Muscle layer of colon (tissue), 2 donors: ENCODE data around the gene SOCS6.

Experiments used
- H3K27ac ChIP-seq: one replicate; pipeline ENCODE4 v1.7.0; 2013; ENCODE audit warnings: low read depth, mild to moderate bottlenecking, low read length, moderate library complexity
- H3K27me3 ChIP-seq, 2 donors: one replicate each; pipeline ENCODE4 v1.7.0; 2013; ENCODE audit warnings: low read length in 2 of 2, mild to moderate bottlenecking in 2 of 2; ENCODE audit not compliant: insufficient read depth in 2 of 2, control insufficient read depth in 1 of 2
- H3K36me3 ChIP-seq: one replicate; pipeline ENCODE4 v1.7.0; 2013; ENCODE audit warnings: mild to moderate bottlenecking, low read length; ENCODE audit not compliant: insufficient read depth
- H3K4me1 ChIP-seq: one replicate; pipeline ENCODE4 v1.7.0; 2013; ENCODE audit warnings: mild to moderate bottlenecking, low read length; ENCODE audit not compliant: insufficient read depth
- H3K4me3 ChIP-seq, 2 donors: one replicate each; pipeline ENCODE4 v1.7.0; 2013; ENCODE audit warnings: low read length in 2 of 2, low read depth in 1 of 2, mild to moderate bottlenecking in 1 of 2, moderate library complexity in 1 of 2
- H3K9ac ChIP-seq: one replicate; pipeline ENCODE4 v1.7.0; 2013; ENCODE audit warnings: low read length
- H3K9me3 ChIP-seq: one replicate; pipeline ENCODE4 v1.7.0; 2013; ENCODE audit warnings: mild to moderate bottlenecking, low read length
- donor health status: abdominal sarcoma.
- donor health status: Adenocarcinoma of cecum.

SOCS6 gene

DNA sequence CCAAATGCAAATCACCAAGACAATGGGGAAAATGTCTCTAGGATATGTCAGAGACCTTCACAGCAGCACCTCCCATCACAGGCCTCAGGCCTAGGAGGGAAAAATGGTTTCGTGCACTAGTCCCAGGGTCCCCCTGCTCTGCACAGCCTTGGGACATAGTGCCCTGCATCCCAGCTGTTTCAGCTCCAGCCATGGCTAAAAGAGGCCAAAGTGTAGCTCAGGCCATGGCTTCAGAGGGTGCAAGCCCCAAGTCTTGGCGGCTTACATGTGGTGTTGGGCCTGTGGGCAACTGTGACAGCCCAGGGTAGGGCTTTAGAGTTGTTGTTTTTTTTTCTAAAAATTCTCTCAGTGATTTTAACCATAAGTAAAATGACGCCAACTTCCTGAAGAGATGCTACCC lies 25.5 kb upstream of the SOCS6 start:
- H3K27me3 ChIP-seq, result no peaks in the 10 kb centered on the region
- no peak overlapping the region for H3K9ac ChIP-seq
- no peak overlapping the region for H3K27ac ChIP-seq
- H3K36me3 ChIP-seq, result no peaks in the 10 kb centered on the region
- no peaks in the 10 kb centered on the region for H3K4me1 ChIP-seq
- no peaks in the 10 kb centered on the region for H3K9me3 ChIP-seq
- no peak overlapping the region for H3K4me3 ChIP-seq

DNA sequence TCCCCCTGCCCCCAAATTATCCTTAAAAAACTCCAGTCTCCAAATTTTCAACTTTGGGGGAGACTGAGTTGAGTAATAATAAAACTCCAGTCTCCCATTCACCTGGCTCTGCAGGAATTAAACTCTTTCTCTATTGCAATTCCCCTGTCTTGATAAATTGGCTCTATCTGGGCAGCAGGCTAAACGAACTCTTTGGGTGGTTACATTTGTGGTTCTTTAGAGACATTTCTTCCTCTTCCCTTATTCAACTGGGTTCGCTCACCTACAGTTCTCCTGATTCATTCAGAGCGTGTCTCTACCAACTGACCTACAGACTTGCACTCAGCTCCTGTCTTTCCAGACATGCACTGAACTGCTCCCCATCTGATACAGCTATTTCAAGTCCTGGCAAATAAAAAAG lies 17.1 kb upstream of the SOCS6 start:
- Histone ChIP-seq H3K9me3 (peaks cover 4% of the 10 kb centered on the region), H3K9ac (no peak overlapping the region), H3K27ac (no peak overlapping the region), H3K36me3 (no peaks in the 10 kb centered on the region), H3K27me3 (no peaks in the 10 kb centered on the region), H3K4me1 (no peaks in the 10 kb centered on the region), H3K4me3 (no peak overlapping the region)

DNA sequence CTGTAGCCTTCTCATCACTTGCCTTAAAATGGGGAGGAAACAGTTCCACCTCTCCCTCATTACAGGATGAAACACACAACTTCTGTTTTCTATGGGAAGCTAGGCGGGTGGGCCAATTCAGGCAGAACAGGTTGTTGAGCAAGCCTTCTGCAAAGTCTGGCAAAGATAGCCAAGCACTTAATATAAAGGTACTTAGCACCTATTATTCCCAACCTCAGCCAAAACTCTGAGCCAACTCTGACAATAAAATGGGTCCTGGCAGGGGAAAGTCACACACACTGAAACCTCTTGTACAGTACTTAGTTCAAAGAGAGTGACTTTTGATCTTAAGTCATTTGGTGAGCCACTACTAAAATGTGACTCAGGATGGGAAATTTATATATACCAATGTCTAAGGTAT lies 15.8 kb upstream of the SOCS6 start:
- H3K36me3 ChIP-seq, result no peaks in the 10 kb centered on the region
- H3K9me3 ChIP-seq, result peaks cover 4% of the 10 kb centered on the region
- H3K9ac ChIP-seq, result no peak overlapping the region
- H3K27ac ChIP-seq, result no peak overlapping the region
- H3K4me1 ChIP-seq, result no peaks in the 10 kb centered on the region
- no peak overlapping the region for H3K4me3 ChIP-seq
- H3K27me3 ChIP-seq, result no peaks in the 10 kb centered on the region

DNA sequence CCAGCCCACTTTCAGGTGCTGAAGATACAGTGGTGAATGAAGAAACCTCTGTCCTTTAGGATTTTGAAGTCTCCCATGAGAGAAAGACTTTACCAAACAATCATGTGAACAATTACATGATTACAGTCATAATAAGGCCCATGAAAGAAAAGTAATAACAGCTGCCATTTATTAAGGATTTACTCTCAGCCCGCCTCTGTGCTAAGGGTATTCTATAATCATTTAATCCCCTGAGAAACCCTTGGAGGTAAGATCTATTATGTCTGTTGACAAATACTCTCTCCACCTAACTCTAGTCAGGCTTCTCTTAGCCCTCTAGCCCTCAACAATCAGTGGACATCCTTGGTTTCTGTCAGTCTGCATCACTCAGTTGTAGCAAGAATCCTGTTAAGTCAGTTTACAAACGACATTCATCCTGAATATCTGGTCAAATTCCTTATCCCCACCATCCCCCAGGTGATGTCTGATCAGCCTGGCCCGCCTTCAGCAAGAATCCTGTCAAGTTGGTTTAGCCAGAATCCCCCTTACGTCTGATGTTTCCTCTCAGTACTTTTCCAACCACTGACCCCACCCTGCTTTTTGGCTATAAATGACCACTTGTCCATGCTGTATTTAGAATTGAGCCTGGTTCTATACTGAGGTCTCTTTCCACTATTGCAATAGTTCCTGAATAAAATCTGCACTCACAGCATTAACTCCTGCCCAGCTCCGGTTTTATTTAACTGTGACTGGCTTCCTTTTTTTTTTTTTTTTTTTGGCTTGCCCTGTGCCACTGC lies 12.2 kb upstream of the SOCS6 start:
- H3K27ac ChIP-seq, result no peak overlapping the region
- H3K4me3 ChIP-seq, result no peak overlapping the region
- H3K36me3 ChIP-seq, result no peaks in the 10 kb centered on the region
- no peaks in the 10 kb centered on the region for H3K27me3 ChIP-seq
- H3K9me3 ChIP-seq, result peaks cover 4% of the 10 kb centered on the region
- H3K9ac ChIP-seq, result no peak overlapping the region
- H3K4me1 ChIP-seq, result no peaks in the 10 kb centered on the region

DNA sequence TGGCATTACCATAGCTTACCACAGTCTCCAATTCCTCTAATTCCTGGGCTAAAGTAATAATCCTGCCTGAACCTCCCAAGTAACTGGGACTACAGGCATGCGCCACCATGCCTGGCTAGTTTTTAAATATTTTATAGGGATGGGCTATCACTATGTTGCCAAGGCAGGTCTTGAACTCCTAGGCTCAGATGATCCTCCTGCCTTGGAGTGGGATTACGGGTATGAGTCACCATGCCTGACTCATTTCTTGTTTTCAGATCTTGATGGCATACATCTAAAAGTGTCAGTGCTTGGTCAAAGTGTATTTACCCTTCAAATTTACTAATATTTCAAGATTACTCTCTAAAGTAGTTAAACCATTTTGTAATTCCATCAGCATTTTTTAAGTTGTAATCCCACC lies 9.4 kb upstream of the SOCS6 start:
- Histone ChIP-seq H3K9ac (no peak overlapping the region), H3K4me1 (no peaks in the 10 kb centered on the region), H3K27ac (no peak overlapping the region), H3K27me3 (no peaks in the 10 kb centered on the region), H3K36me3 (no peaks in the 10 kb centered on the region), H3K4me3 (no peak overlapping the region), H3K9me3 (no peaks in the 10 kb centered on the region)

DNA sequence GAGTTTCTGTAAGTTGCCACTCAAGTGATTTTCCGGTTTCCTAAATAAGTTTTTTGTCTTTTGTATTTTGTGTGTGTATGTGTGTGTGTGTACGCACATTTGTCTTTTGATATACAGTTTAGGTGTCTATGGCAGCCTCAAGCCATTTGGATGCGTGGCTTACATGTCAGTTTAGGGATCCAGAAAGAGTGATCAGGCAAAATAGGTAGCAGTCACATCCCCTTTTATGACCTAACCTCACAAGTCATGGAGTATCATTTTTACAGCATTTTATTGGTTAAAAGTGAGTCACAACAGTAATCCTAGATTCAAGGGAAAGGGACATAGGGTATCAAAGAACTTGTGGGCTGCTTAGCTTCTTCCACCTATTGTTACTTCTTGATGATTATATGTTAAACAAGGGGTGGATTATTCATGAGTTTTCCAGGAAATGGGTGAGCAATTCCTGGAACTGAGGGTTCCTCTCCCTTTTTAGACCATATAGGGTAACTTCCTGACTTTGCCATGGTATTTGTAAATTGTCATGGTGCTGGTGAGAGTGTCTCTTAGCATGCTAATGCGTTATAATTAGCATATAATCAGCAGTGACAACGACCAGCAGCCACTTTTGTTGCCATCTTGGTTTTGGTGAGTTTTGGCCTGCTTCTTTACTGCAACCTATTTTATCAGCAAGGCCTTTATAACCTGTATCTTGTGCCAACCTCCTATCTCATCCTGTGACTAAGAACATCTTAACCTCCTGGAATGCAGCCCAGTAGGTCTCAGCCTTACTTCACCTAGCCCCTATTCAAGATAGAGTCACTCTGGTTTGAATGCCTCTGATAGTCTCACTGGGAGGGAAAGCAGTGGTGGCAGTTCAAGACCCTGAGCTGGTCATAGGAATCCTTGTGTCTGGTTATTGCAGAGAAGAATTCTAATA lies 8.6 kb upstream of the SOCS6 start:
- Histone ChIP-seq H3K9me3 (no peaks in the 10 kb centered on the region), H3K9ac (no peak overlapping the region), H3K27me3 (no peaks in the 10 kb centered on the region), H3K27ac (no peak overlapping the region), H3K4me3 (no peak overlapping the region), H3K36me3 (no peaks in the 10 kb centered on the region), H3K4me1 (no peaks in the 10 kb centered on the region)

DNA sequence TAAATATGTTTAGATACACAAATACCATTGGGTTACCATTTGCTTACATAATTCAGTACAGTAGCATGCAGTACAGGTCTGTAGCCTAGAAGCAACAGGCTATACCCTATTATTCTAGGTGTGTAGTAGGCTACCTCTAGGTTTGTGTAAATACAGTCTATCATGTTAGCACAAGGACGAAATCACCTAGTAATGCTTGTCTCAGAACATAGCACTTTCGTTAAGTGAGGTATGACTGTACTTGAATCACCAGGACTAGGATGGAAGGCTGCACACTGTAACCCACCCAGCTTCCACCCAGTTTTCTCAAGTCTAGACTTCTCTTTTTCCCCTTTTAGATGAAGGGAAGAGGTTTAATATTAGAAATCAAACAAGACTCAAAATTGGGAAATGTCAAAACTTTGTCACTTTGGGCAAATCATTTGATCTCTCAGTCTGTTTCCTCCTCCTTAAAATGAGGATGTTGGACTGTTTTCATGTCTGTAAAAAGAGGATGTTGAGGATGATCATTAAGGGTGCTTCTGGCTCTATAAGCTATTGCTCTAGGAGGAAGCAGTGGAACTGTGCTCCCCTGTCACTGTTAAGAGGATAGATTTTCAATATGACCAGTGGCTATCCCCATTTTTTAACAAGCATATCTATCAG lies 3.7 kb upstream of the SOCS6 start:
- H3K27ac ChIP-seq, result no peak overlapping the region
- H3K9me3 ChIP-seq, result no peaks in the 10 kb centered on the region
- H3K36me3 ChIP-seq, result no peaks in the 10 kb centered on the region
- no peak overlapping the region for H3K4me3 ChIP-seq
- peaks cover 6% of the 10 kb centered on the region for H3K4me1 ChIP-seq
- no peak overlapping the region for H3K9ac ChIP-seq
- H3K27me3 ChIP-seq, result no peaks in the 10 kb centered on the region

DNA sequence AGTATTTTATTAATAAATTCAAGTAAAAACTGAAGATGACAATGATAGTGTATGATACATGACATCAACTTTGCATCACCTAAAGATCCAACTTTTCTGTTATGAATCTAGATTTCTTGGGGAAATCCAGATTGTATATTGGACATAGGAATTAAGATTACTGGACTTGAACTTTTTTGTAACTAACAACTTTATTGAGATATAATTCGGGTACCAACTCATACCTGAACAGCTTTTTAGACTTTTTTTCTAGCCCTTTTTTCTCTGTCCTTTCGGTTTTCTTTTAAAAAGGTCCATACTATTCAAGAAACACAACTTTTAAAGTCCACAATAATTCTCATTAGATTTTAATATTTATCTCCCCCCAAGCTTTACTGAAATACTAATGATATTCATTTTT lies 1.1 kb upstream of the SOCS6 start:
- Histone ChIP-seq H3K27me3 (no peaks in the 10 kb centered on the region), H3K36me3 (no peaks in the 10 kb centered on the region), H3K9me3 (no peaks in the 10 kb centered on the region), H3K9ac (no peak overlapping the region), H3K4me1 (peaks cover 32% of the 10 kb centered on the region), H3K27ac (no peak overlapping the region), H3K4me3 (no peak overlapping the region)

DNA sequence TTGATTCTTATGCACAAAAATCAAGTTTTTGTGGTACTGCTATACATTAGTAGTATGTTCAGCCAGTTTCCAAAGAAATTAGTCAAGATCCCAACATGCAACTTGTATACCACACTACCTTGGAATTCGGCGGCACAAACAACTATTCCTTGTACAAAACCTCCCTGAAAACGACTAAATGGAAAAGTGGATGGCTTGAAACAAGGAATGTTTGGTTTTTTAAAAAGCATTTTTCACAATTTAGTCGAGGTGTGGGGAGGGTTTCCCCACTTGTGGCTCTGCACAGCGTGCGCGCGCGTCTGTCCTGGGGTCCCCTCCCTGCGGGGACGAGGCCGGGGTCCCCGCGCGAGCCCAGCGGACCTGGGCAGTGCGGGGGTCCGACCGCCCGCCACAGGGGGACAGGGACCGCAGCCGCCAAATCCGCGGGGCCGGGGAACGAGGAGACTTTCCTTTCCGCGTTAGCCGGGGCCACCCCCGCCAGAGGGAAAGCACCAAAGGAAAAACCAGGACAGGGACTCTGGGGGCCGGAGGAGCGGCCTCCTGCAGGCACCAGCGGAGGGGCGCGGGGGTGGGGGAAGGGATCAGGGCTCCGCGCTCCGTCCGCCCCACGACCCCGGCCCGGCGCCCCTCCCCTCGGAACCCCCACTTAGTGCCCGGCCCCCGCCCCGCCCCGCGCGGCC lies 534 bp upstream of the SOCS6 start:
- Histone ChIP-seq H3K9ac (peak overlapping the region; percentile 54), H3K4me3 (peak overlapping the region; percentile 49 to 53), H3K27ac (peak overlapping the region; percentile 57), H3K9me3 (no peaks in the 10 kb centered on the region), H3K4me1 (peaks cover 37% of the 10 kb centered on the region), H3K36me3 (no peaks in the 10 kb centered on the region), H3K27me3 (no peaks in the 10 kb centered on the region)

DNA sequence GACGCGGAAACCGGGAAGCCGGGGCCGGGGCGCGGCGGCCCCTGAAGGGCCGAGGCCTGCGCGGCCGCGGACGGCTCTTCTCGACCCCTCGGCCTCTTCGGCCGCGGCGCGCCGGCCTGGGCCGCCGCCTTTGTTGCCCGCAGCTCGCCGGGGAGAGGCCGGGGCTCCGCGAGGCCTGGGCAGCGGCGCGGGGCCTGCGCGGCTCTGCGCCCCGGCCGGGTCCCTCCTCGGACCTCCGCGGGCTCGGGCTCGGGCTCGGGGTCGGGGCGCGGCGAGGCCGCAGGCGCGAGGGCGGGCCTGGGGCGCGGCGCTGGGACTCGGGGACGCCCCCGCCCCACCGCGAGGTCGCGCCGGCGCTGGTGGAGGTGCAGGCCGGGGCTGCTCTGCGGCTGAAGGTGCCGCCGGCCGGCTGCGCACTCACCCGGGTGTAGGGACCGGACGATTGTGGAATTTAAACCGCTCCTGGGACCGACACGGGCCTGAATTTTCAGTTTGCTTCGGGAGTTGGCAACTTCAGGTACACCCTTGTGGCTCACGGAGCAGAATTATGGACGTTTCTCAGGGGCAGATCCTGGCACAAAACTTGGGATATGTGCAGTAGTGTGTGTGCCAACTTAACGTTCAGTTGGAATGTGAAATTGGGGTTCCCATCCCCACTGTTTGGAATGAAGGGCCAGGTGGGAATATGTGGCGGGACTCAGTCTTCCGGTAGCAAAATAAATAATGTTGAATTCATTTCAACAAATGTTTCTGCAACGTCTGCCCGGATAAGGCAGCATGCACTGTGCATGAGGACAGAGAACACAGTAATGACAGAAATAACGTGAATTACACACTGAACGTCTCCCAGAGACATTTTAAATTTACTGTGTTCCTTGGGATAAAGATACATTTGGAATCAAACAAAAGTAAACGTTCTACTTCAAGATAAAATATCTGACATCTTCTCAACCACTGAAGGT lies 787 bp downstream of the SOCS6 start:
- Histone ChIP-seq H3K4me1 (peaks cover 43% of the 10 kb centered on the region), H3K9ac (peak overlapping the region; percentile 55), H3K9me3 (no peaks in the 10 kb centered on the region)

More for the DNA sequence above, 787 bp downstream of the SOCS6 start:
- Histone ChIP-seq H3K36me3 (no peaks in the 10 kb centered on the region), H3K4me3 (peak overlapping the region; percentile 68 to 91), H3K27ac (peak overlapping the region; percentile 47), H3K27me3 (no peaks in the 10 kb centered on the region)
